Measurements from ENCODE around the gene PTPN11.

PTPN11 gene

DNA sequence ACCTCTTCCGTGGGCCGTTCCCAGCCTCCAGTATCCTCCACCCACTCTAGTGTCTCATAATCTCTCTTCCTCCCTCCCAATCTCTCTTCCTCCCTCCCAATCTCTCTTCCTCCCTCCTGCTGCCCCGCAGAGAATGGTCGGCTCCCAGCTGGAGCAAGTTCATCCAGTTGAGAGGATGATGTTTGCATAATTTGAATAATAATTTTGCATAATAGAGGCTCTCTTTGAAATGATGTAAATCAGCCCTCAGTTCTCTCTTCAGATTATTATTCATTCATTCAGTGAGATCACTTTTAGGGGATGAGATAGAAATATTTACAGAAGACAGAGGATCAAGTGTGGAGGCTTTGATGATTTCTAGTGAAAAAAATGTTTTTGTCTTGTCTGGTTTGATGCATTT is 125.0 kb downstream of the PTPN11 start:
- no peak for DNase-seq (ENCODE audit: low read depth)

- DNase-seq (ENCODE audit: low read depth): no peak
These were observed 127.6 kb downstream of the PTPN11 start for GRCh38 chr12:112546339-112546738.

GRCh38 chr12:112546996-112547395 is 128.2 kb downstream of the PTPN11 start:
- no peak for DNase-seq (ENCODE audit: low read depth)

DNA sequence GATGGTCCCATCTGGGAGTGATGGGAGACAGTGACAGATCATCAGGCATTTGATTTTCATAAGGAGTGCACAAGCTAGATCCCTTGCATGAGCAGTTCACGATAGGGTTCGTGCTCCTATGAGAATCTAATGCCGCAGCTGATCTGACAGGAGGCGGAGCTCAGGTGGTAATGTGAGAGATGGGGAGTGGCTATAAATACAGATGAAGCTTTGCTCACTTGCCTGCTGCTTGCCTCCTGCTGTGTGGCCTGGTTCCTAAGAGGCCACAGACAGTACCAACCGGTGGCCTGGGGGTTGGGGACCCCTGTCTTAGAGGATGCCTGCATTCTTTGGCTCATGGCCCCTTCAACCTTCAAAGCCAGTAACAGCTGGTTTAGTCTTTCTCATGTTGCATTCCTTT is 130.3 kb downstream of the PTPN11 start:
- no peak for DNase-seq (ENCODE audit: low read depth)

DNA sequence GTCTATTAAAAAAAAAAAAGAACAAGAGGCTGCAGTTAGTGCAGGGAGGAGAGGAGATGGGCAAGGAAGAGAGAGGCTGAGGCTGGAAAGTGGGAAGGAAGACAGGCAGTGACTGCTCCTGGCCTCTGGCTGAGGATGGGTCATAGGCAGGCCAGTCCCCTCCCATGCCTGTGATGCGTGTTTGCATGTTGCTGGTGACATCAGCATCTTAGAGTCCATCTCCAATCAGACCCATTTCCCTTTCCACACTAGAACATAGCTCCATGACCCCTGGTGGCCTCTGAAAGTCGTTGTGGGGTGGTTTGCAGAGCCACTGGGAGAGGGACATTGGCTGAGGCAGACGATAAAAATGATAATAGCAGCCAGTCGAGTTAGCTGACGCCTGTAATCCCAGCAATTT is 132.9 kb downstream of the PTPN11 start:
- DNase-seq (ENCODE audit: low read depth): no peak

GRCh38 chr12:112555621-112556233 is 137.0 kb downstream of the PTPN11 start:
- no peak for DNase-seq (ENCODE audit: low read depth)

DNA sequence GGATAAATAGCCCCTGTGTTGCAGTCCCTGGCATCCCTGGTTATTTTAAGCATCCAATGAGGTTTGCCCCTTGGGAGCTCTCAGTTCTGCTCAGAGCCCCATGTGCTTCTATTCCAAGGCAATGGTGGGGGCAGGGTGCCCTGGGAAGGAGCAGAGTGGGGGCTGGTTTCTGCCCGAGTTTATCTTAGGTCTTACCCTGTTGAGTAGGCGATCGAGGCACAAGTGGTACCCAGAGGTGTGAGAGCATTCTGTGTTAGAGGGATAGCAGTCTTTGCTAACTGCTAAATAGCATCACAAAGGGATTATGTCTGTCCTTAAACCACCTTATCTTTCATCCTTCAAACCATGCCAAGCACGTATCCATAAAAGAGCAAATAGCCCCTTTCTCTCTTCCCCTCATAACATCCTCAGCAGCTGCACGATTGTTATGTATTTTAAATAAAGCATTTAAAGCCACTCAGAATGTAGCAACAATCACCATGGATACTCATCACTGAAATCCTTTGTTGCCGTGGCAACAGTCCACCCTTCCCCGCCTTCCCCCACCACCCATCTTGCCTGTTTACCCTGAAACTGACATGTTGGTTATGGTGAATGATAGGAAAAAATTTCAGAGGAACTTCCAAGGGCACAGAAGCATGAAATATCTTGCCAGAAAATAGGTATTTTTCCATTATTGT is 139.3 kb downstream of the PTPN11 start:
- no peak for DNase-seq (ENCODE audit: low read depth)

Data from stimulated activated CD8-positive, alpha-beta memory T cell treated with anti-CD3 and anti-CD28 coated beads, Interleukin-7, amount 100 ng/mL, for 24 hours (primary cell).